ENCODE data around the gene OMG.
"Not testable (repeated sequence)": the region's sequence is repeated elsewhere in the genome, so short reads cannot be mapped to it uniquely, and the experiment has no call there.

DNA sequence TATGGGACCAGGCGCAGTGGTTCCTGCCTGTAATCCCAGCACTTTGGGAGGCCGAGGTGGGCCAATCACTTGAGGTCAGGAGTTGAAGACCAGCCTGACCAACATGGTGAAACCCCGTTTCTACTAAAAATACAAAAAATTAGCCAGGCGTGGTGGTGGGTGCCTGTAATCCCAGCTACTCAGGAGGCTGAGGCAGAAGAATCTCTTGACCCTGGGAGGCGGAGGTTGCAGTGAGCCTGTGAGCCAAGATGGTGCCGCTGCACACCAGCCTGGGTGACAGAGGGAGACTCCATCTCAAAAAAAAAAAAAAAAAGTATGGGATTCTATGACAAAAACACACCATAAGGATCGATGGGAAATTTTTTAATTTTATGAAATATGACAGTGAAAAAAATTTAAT, 15.2 kb upstream of the OMG start:
- TF ChIP-seq, protein P1, sequence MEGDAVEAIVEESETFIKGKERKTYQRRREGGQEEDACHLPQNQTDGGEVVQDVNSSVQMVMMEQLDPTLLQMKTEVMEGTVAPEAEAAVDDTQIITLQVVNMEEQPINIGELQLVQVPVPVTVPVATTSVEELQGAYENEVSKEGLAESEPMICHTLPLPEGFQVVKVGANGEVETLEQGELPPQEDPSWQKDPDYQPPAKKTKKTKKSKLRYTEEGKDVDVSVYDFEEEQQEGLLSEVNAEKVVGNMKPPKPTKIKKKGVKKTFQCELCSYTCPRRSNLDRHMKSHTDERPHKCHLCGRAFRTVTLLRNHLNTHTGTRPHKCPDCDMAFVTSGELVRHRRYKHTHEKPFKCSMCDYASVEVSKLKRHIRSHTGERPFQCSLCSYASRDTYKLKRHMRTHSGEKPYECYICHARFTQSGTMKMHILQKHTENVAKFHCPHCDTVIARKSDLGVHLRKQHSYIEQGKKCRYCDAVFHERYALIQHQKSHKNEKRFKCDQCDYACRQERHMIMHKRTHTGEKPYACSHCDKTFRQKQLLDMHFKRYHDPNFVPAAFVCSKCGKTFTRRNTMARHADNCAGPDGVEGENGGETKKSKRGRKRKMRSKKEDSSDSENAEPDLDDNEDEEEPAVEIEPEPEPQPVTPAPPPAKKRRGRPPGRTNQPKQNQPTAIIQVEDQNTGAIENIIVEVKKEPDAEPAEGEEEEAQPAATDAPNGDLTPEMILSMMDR (IDR thresholded peaks at IDR 0.05; ENCODE audit: insufficient read depth, low read length, poor library complexity, severe bottlenecking) = not testable (repeated sequence)
- not testable (repeated sequence) for TF ChIP-seq EZH2phosphoT487 (conservative IDR thresholded peaks at IDR 0.05; ENCODE audit: low read length)
